Activated CD8-positive, alpha-beta memory T cell treated with anti-CD3 and anti-CD28 coated beads for 48 hours (primary cell): ENCODE measurements around the gene CYP11A1.
"Not testable (repeated sequence)": the region's sequence is repeated elsewhere in the genome, so short reads cannot be mapped to it uniquely, and the experiment has no call there.

Source experiments
- DNase-seq, 3 experiments: peaks; one replicate each; pipeline ENCODE4 v3.0.0-alpha.2; 2020; ENCODE audit warnings: low read depth in 2 of 3, low spot score in 2 of 3

The CYP11A1 gene

GRCh38 chr15:74400915-74401757 is 33.7 kb upstream of the CYP11A1 start:
- no peak for DNase-seq

GRCh38 chr15:74400313-74400860 is 32.9 kb upstream of the CYP11A1 start:
- DNase-seq: no peak

DNA sequence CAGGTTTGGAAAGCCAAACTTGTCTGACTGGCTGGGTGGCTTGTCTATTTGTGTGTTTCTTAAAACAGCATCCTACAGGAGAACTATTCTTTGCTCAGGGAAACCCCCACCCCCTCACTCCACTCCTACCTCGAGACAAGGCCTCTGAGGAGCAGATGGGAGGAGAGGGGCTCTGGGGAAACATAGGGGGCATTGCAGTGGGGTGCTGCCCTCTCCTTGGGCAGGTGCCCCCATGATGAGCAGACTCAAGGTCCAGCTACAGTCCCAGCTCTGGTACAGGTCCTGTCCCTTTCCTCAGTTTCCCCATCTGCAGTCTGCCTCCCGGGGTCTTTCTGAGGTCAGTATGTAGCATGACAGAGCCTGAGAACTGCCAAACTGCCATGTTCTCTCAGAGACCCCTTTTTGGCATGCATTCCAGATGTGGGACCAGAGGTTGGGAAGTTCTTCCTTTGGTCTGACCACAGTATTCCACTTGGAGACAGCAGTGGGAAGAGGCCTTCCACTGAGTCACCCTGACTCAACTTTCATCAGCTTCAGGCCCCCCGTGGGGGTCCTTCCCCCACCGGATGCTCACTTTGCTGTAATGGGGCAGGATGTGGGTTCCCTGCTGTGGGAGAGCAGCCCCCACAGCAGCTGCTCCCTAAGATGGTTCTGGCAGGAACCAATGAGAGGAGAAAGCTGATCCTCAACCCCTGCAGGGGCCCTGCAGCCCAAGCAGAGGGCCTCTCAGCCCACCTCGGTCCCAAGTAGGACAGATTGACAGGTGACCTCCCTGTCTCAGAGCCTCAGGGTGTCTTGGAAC is 32.3 kb upstream of the CYP11A1 start:
- peak in 1 of 3 experiments; percentile 61 for DNase-seq

DNA sequence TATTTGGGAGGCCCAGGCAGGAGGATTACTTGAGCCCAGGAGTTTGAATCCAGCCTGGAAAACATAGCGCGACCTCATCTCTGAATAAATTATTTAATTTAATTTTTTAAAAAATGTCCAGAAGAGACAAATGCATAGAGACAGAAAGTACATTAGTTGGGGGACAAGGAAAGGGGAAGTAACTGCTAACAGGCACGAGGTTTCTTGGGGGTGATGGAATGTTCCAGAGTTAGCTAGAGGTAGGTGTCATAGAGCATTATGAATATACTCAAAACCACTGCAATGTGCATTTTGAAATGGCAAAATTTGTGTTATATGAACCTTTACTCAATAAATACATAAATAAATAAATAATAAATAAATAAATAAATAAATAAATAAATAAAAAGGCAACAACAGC is 31.7 kb upstream of the CYP11A1 start:
- DNase-seq: no peak

GRCh38 chr15:74398183-74398582 is 30.7 kb upstream of the CYP11A1 start:
- DNase-seq: no peak

DNA sequence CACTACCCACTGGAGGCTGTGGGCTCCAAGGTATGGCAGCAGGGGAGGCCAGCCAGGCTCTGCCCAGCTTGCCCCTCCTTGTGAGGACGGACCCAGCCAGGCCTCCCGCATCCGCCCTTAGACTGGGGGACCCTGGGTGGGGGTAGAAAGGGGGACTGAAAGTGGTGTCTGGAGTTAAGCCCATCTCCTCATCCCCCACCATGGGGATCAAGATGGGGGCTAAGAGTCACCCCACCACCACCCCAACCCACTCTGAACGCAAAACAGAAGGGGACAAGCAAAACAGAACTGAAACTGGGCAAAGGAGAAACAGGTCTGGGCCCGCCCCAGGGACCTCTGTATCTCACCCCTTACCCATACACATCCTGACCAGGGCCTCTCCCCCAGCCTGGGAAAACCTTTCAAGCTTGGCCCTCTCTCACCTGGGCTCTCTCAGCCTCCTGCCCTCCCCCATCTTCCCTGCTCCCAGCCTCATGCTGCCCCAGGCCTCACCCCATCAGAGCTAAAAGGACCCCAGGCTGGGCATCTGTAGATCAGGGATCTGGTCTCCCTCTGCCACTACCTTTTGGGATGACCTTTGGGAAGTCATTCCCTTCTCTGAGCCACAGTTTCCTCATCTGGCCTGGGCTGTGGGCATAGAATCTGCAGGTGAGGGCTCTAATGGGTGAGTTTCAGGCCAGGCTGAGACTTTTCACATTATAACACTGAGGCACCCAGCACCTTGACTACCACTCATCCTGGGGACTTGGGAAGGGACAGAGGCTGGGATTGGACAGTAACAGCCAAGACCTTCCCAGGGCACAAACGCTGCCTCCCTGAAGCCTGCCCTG is 30.0 kb upstream of the CYP11A1 start:
- DNase-seq: no peak

DNA sequence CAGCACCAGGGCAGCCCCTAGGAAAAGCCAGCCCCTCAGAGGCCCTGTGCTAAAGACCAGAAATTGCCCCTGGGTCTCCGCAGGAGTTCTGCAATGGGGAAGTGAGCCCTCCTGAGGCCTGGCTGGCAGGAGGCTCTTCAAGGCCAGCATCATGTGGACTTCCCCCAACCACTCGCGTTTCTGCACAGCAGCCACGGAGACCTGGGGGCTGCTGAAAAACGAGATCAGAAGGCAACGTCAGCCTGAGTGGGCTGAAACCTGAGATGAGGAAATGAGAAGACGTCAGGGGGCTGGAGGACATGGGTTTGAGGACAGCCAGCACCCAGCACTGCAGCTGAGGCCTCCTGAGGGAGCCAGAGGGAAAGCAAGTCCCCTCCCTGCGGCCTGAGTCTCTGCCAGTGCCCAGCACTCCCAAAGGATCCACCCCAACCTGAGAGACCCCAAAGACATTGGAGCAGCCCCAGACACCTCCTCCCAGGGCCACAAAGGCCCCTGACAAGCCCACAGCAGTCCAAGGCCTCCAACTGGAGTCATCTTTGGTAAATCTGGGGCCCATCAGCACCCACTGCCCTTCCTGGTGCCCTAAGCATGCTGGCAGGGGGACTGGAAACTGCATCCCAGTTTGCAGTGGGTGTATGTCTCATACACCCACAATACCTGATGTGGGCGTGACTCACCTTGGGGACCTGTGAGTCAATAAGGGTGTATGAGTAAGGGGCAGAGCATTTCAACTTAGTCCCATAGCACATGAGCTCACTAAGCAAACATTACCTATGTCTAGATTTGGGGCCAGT is 29.2 kb upstream of the CYP11A1 start:
- peak in 1 of 3 experiments; percentile 33 for DNase-seq

GRCh38 chr15:74396146-74396438 is 28.6 kb upstream of the CYP11A1 start:
- DNase-seq: no peak

DNA sequence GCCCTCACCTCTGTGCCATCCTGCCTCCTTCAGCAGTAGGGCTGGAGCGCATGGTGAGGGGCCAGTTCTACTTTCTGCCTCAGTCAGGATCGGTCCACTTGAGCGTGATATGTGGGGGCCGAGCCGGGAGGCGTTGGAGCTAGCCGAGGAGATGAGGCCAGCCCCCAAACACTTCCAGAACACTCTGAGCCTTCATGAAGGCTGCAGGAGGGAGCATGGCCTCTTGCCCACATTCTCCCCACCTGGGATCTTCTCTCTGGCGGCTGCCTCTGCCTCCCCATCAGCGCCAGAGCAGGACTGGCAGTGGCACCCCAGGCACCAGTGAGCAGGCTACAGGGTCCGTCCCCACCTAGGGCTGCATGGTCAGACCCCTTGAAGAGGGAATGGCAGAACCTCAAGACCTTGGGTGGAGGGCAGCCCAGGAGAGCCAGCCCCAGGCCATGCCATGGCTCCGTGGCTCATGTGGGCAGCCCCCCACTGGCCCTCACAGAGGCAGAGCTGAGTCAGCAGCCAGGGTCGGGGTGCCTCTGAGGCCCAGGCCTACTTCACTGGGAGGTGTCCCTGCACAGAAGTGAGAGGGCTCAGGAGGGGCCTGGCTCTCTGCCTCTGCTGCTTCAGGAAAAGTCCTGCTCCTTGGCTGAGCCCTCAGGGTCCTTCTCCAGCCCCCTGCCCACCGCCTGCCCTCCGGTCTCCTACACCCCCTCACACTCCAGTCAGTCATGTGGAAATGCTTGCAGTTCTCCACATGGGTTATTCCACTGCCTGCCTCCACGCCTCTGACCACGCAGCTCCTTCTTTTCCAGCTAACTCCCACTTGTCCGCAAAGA is 28.1 kb upstream of the CYP11A1 start:
- DNase-seq: no peak

GRCh38 chr15:74394090-74394846 is 26.8 kb upstream of the CYP11A1 start:
- DNase-seq: no peak

GRCh38 chr15:74393423-74393822 is 26.0 kb upstream of the CYP11A1 start:
- DNase-seq: no peak

DNA sequence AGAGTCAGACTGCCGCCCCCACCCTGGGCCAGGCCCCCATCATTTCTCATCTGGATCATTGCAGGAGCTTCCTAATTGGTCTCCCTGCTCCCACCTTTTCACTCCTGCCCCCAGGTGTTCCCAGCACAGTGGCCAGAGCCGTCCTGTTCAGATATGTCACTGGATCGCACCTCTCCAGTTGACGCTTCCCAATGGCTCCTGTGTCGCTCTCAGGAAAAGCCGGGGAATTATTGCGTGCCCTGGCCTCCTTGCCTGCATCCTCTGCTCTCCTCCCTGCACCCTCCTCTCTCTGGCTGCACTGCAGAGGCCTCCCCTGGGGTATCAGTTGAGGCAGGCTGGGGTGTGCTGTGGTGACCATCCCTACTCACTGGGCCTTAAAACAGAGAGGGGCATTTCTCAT is 25.5 kb upstream of the CYP11A1 start:
- DNase-seq: no peak

GRCh38 chr15:74392451-74392830 is 25.0 kb upstream of the CYP11A1 start:
- no peak for DNase-seq

- no peak for DNase-seq
These were observed 24.4 kb upstream of the CYP11A1 start for GRCh38 chr15:74391582-74392450.

DNA sequence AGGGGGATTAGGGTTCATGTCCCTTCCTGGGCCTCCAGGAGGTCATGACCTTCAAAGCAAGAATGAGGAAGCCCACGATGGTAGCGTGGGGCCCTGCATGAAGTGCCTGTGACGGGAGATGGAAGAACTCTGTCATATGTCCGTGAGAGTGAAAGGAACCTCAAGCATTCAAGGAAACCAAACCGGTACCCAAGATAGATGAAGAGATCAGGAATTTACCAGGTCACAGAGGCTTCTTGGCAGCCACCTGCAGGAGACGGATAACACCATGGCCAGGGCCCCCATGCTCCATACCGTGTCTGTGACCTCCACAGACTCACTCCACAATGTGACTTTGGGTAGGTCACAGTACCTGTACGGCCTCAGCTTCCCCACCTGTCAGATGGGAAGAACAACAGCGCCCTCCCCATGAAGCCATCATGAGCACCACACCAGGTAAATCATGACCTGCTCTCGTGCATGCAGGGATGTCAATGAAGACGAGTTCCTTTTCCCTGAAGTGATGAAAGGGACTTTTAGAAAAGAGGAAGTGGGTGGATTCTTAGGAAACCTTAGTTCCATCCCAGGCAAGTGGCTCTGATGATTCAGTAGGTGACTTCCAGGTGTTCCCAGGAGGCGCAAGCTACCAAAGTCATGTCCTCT is 23.3 kb upstream of the CYP11A1 start:
- no peak for DNase-seq

- DNase-seq: not testable (repeated sequence)
These were observed 22.7 kb upstream of the CYP11A1 start for GRCh38 chr15:74390049-74390646.
